Measurements from ENCODE around the gene PTPRCAP. TPM values are rescaled to one million over a fixed set of nuclear protein-coding genes. Genes with fewer than 3 reads are reported as not detected.

PTPRCAP gene
- total and polyA plus RNA-seq, 9 of the 15 experiments (the other 6 are each of a cell fraction or from before 2014, with no cell fraction given), result 0.22 to 2.0 (median 1.1) TPM; not detected in 4

DNA sequence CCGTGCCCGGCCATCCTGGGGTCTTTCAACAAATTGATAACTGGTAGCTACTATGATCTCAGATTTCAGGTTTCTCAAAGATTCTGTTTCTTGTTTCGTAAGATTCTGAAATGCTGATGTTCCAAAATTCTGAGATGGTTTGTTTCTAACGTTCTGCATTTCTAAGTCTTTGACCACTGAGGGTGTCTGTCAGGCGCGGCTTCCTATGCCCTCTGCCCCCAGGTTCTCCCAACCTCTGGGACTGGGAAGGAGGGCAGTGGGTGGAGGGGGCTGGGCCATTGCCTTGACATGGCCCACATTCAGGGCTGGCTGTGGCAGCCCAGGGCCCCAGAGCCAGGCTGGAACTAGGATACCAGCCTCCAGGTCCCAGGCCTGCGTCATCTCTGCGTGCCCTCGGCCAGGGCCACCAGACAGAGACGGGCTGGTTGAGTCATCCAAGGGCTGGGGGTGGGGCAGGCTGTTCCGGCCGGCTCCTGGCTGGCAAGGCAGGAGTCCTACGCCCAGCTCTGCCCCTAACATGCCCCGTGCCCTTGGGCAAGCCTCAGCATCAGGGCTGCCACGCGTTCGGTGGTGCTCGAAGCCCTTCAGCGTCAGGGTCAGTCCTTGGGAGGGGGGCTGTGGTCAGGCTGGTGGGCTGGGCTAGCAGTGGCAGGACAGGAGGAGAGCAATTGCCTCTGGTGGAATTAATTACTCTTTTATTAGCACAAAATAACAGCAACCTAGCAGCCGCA, 26.4 kb upstream of the PTPRCAP start (continued):
- TF ChIP-seq, protein P1, sequence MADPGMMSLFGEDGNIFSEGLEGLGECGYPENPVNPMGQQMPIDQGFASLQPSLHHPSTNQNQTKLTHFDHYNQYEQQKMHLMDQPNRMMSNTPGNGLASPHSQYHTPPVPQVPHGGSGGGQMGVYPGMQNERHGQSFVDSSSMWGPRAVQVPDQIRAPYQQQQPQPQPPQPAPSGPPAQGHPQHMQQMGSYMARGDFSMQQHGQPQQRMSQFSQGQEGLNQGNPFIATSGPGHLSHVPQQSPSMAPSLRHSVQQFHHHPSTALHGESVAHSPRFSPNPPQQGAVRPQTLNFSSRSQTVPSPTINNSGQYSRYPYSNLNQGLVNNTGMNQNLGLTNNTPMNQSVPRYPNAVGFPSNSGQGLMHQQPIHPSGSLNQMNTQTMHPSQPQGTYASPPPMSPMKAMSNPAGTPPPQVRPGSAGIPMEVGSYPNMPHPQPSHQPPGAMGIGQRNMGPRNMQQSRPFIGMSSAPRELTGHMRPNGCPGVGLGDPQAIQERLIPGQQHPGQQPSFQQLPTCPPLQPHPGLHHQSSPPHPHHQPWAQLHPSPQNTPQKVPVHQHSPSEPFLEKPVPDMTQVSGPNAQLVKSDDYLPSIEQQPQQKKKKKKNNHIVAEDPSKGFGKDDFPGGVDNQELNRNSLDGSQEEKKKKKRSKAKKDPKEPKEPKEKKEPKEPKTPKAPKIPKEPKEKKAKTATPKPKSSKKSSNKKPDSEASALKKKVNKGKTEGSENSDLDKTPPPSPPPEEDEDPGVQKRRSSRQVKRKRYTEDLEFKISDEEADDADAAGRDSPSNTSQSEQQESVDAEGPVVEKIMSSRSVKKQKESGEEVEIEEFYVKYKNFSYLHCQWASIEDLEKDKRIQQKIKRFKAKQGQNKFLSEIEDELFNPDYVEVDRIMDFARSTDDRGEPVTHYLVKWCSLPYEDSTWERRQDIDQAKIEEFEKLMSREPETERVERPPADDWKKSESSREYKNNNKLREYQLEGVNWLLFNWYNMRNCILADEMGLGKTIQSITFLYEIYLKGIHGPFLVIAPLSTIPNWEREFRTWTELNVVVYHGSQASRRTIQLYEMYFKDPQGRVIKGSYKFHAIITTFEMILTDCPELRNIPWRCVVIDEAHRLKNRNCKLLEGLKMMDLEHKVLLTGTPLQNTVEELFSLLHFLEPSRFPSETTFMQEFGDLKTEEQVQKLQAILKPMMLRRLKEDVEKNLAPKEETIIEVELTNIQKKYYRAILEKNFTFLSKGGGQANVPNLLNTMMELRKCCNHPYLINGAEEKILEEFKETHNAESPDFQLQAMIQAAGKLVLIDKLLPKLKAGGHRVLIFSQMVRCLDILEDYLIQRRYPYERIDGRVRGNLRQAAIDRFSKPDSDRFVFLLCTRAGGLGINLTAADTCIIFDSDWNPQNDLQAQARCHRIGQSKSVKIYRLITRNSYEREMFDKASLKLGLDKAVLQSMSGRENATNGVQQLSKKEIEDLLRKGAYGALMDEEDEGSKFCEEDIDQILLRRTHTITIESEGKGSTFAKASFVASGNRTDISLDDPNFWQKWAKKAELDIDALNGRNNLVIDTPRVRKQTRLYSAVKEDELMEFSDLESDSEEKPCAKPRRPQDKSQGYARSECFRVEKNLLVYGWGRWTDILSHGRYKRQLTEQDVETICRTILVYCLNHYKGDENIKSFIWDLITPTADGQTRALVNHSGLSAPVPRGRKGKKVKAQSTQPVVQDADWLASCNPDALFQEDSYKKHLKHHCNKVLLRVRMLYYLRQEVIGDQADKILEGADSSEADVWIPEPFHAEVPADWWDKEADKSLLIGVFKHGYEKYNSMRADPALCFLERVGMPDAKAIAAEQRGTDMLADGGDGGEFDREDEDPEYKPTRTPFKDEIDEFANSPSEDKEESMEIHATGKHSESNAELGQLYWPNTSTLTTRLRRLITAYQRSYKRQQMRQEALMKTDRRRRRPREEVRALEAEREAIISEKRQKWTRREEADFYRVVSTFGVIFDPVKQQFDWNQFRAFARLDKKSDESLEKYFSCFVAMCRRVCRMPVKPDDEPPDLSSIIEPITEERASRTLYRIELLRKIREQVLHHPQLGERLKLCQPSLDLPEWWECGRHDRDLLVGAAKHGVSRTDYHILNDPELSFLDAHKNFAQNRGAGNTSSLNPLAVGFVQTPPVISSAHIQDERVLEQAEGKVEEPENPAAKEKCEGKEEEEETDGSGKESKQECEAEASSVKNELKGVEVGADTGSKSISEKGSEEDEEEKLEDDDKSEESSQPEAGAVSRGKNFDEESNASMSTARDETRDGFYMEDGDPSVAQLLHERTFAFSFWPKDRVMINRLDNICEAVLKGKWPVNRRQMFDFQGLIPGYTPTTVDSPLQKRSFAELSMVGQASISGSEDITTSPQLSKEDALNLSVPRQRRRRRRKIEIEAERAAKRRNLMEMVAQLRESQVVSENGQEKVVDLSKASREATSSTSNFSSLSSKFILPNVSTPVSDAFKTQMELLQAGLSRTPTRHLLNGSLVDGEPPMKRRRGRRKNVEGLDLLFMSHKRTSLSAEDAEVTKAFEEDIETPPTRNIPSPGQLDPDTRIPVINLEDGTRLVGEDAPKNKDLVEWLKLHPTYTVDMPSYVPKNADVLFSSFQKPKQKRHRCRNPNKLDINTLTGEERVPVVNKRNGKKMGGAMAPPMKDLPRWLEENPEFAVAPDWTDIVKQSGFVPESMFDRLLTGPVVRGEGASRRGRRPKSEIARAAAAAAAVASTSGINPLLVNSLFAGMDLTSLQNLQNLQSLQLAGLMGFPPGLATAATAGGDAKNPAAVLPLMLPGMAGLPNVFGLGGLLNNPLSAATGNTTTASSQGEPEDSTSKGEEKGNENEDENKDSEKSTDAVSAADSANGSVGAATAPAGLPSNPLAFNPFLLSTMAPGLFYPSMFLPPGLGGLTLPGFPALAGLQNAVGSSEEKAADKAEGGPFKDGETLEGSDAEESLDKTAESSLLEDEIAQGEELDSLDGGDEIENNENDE (IDR thresholded peaks at IDR 0.05; ENCODE audit: low read depth, low read length), result no peak
- TF ChIP-seq NFIC (IDR thresholded peaks at IDR 0.05), result no peak
- TF ChIP-seq, protein P2, sequence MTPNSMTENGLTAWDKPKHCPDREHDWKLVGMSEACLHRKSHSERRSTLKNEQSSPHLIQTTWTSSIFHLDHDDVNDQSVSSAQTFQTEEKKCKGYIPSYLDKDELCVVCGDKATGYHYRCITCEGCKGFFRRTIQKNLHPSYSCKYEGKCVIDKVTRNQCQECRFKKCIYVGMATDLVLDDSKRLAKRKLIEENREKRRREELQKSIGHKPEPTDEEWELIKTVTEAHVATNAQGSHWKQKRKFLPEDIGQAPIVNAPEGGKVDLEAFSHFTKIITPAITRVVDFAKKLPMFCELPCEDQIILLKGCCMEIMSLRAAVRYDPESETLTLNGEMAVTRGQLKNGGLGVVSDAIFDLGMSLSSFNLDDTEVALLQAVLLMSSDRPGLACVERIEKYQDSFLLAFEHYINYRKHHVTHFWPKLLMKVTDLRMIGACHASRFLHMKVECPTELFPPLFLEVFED (CRISPR knock-in tag; conservative IDR thresholded peaks at IDR 0.05), result no peak
- peak; percentile 54; the same call in 1 of the 2 replicates for TF ChIP-seq ZNF644 (tag; IDR thresholded peaks at IDR 0.05; ENCODE audit: low read depth)
- TF ChIP-seq HDAC8 (tag; IDR thresholded peaks at IDR 0.05), result peak; percentile 76
- TF ChIP-seq, protein P3, sequence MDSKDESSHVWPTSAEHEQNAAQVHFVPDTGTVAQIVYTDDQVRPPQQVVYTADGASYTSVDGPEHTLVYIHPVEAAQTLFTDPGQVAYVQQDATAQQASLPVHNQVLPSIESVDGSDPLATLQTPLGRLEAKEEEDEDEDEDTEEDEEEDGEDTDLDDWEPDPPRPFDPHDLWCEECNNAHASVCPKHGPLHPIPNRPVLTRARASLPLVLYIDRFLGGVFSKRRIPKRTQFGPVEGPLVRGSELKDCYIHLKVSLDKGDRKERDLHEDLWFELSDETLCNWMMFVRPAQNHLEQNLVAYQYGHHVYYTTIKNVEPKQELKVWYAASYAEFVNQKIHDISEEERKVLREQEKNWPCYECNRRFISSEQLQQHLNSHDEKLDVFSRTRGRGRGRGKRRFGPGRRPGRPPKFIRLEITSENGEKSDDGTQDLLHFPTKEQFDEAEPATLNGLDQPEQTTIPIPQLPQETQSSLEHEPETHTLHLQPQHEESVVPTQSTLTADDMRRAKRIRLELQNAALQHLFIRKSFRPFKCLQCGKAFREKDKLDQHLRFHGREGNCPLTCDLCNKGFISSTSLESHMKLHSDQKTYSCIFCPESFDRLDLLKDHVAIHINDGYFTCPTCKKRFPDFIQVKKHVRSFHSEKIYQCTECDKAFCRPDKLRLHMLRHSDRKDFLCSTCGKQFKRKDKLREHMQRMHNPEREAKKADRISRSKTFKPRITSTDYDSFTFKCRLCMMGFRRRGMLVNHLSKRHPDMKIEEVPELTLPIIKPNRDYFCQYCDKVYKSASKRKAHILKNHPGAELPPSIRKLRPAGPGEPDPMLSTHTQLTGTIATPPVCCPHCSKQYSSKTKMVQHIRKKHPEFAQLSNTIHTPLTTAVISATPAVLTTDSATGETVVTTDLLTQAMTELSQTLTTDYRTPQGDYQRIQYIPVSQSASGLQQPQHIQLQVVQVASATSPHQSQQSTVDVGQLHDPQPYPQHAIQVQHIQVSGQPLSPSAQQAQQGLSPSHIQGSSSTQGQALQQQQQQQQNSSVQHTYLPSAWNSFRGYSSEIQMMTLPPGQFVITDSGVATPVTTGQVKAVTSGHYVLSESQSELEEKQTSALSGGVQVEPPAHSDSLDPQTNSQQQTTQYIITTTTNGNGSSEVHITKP (IDR thresholded peaks at IDR 0.05; ENCODE audit: partially characterized antibody), result peak; percentile 9
- TF ChIP-seq SP2 (IDR thresholded peaks at IDR 0.05; ENCODE audit: extremely low read depth, low read depth, low read length, poor library complexity, severe bottlenecking), result no peak
- TF ChIP-seq ZNF311 (CRISPR knock-in tag; IDR thresholded peaks at IDR 0.05), result peak; percentile 27; the same call in 1 of the 2 replicates
- TF ChIP-seq THRAP3 (IDR thresholded peaks at IDR 0.05; ENCODE audit: borderline replicate concordance), result 0 out of 2 replicates have a peak, but pooled peaks have one; percentile 62
- no peak for TF ChIP-seq SLC30A9 (CRISPR knock-in tag; IDR thresholded peaks at IDR 0.05)
